Gastrocnemius medialis (tissue), 4 donors: Measurements from ENCODE around the gene SEC31B.

Experiments used
- POLR2A ChIP-seq, 2 donors: fragments of 450-650 bp; IDR thresholded peaks; one replicate each; pipeline ENCODE4 v1.6.1; 2017; ENCODE audit warnings: antibody characterized with exemption in 2 of 2, mild to moderate bottlenecking in 2 of 2, moderate library complexity in 2 of 2
- TF ChIP-seq, protein P1 (sequence below), 5 experiments: fragments of 450-650 bp in 3 of 5; fragments of 200-600 bp in 2 of 5; sonication (generic) in 2 of 5; IDR thresholded peaks in 4 of 5; conservative IDR thresholded peaks in 1 of 5; 1 replicate in 4 of 5; 2 replicates in 1 of 5; pipeline ENCODE4 v1.5.1; 2016 to 2019; ENCODE audit warnings: antibody characterized with exemption in 5 of 5, mild to moderate bottlenecking in 3 of 5, moderate library complexity in 3 of 5

DNA sequence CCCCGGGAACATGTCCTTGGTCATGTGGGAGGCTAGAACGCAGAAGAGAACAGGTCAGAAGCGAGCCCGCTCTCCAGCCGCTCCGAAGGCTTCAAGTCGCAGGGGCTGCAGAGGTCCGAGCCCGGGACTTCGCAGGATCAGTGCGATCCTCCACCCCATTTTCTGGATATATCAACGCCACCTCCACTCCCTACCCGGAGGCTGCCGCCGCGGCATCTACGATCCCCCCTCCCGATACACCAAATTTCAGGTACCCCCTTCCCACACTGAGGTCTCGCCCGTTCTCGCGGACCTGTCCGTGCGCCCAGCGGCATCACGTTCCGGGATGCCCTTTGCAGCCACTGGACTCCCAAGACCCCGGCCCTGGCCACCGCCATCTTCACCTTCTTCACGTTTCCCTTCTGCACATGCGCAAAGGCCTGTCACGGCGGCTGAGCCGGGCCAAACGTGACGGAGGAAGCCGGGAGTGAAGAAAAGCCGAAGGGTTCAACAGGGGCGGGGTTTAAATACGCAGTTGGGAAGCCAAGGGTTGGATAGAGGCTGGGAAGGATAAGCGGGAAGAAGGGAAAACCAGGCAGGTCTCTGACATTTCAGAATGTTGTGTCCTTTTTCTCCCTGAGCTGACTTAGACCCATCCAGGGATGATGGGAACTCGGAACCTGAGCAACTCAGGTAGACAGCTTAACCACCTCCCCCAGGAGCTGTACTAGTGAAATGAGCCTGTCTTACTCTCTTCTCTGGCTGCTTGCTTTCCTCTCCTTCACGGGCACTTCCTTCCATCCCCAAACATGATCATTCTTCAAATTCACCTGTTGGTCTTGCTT lies 10.0 kb upstream of the SEC31B start, which contains the start of gene NDUFB8:
- TF ChIP-seq, protein P1, sequence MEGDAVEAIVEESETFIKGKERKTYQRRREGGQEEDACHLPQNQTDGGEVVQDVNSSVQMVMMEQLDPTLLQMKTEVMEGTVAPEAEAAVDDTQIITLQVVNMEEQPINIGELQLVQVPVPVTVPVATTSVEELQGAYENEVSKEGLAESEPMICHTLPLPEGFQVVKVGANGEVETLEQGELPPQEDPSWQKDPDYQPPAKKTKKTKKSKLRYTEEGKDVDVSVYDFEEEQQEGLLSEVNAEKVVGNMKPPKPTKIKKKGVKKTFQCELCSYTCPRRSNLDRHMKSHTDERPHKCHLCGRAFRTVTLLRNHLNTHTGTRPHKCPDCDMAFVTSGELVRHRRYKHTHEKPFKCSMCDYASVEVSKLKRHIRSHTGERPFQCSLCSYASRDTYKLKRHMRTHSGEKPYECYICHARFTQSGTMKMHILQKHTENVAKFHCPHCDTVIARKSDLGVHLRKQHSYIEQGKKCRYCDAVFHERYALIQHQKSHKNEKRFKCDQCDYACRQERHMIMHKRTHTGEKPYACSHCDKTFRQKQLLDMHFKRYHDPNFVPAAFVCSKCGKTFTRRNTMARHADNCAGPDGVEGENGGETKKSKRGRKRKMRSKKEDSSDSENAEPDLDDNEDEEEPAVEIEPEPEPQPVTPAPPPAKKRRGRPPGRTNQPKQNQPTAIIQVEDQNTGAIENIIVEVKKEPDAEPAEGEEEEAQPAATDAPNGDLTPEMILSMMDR (IDR thresholded peaks at IDR 0.05 in 4 of 5, conservative IDR thresholded peaks at IDR 0.05 in 1 of 5), result no peak
- peak; percentile 77 to 83 for TF ChIP-seq POLR2A (IDR thresholded peaks at IDR 0.05)
